T47D (cell line): ENCODE measurements around the gene GPC5.
"Not testable (repeated sequence)": the region's sequence is repeated elsewhere in the genome, so short reads cannot be mapped to it uniquely, and the experiment has no call there.

Experiments
- DNase-seq, 2 experiments: peaks; one replicate each; pipeline versions ENCODE4 v3.0.0 to v3.0.0-alpha.2; 2011 to 2012; ENCODE audit warnings: low read depth in 1 of 2, low spot score in 1 of 2
- JUND ChIP-seq: IDR thresholded peaks from 2 replicates; pipeline ENCODE4 v1.6.1; 2012; ENCODE audit warnings: low read depth
- in situ Hi-C: cut with HindIII; loops from 2 replicates; pipeline ENCODE4 v1.10.0; 2016; ENCODE audit warnings: low sequenced_read_pairs, low pct_unique_long_range_greater_than_20kb

Gene GPC5

GRCh38 chr13:91398413-91399188, at the start of gene GPC5:
Gene GPC5 (plus strand): TSS chr13:91398621.
- peak in 1 of 2 experiments; percentile 5 for DNase-seq
- in situ Hi-C loops: no loop called here
- no peak for TF ChIP-seq JUND

GRCh38 chr13:91348906-91349435, 49.5 kb upstream of the GPC5 start:
- no peak for TF ChIP-seq JUND
- in situ Hi-C loops: no loop called here
- peak; percentile 64 to 88 for DNase-seq

- in situ Hi-C loops: no loop called here
- no peak for TF ChIP-seq JUND
- DNase-seq: no peak
Measured at GRCh38 chr13:91349992-91350911, 48.2 kb upstream of the GPC5 start.

- in situ Hi-C loops: no loop called here
- no peak for TF ChIP-seq JUND
- DNase-seq: no peak
Measured at GRCh38 chr13:91351123-91351522, 47.3 kb upstream of the GPC5 start.

GRCh38 chr13:91351980-91352379, 46.4 kb upstream of the GPC5 start:
- no peak for DNase-seq

GRCh38 chr13:91352891-91353290, 45.5 kb upstream of the GPC5 start:
- in situ Hi-C loops, DNase-seq: not testable (repeated sequence)

More at GRCh38 chr13:91351980-91352379, 46.4 kb upstream of the GPC5 start:
- TF ChIP-seq JUND: no peak
- in situ Hi-C loops: no loop called here

- TF ChIP-seq JUND: no peak
- in situ Hi-C loops: no loop called here
- no peak for DNase-seq
Measured at GRCh38 chr13:91353494-91353893, 44.9 kb upstream of the GPC5 start.

GRCh38 chr13:91355099-91355825, 43.2 kb upstream of the GPC5 start:
- TF ChIP-seq JUND: no peak
- in situ Hi-C loops: no loop called here
- DNase-seq: no peak

- DNase-seq: no peak
- TF ChIP-seq JUND: no peak
- in situ Hi-C loops: no loop called here
Measured at GRCh38 chr13:91355826-91356710, 42.4 kb upstream of the GPC5 start.

GRCh38 chr13:91356919-91357612, 41.4 kb upstream of the GPC5 start:
- no peak for TF ChIP-seq JUND
- in situ Hi-C loops: no loop called here
- no peak for DNase-seq

- peak in 1 of 2 experiments; percentile 12 for DNase-seq
- in situ Hi-C loops: no loop called here
- no peak for TF ChIP-seq JUND
Measured at GRCh38 chr13:91357613-91358386, 40.6 kb upstream of the GPC5 start.
